HG03439 (cell line): Measurements from ENCODE around the gene ABCF3.

Experiments used
- ATAC-seq: cut with Tn5 transposase; IDR thresholded peaks from one replicate; pipeline ENCODE4 v1.9.1; 2021; ENCODE audit warnings: mild to moderate bottlenecking, moderate library complexity; ENCODE audit not compliant: unreplicated experiment

The ABCF3 gene

GRCh38 chr3:184230081-184230602, 44.1 kb downstream of the ABCF3 start:
- ATAC-seq, result no peak

GRCh38 chr3:184230603-184231528, 44.9 kb downstream of the ABCF3 start:
- ATAC-seq, result no peak

- no peak for ATAC-seq
Observed at GRCh38 chr3:184231671-184232070, 45.7 kb downstream of the ABCF3 start.

GRCh38 chr3:184233127-184233843, 47.3 kb downstream of the ABCF3 start:
- ATAC-seq, result no peak

GRCh38 chr3:184234224-184234623, 48.2 kb downstream of the ABCF3 start:
- no peak for ATAC-seq

- no peak for ATAC-seq
Observed at GRCh38 chr3:184234671-184235380, 48.8 kb downstream of the ABCF3 start.

GRCh38 chr3:184235381-184236032, 49.5 kb downstream of the ABCF3 start:
- ATAC-seq, result no peak

- ATAC-seq, result no peak
Observed at GRCh38 chr3:184236033-184236410, 50.0 kb downstream of the ABCF3 start.

- ATAC-seq, result no peak
Observed at GRCh38 chr3:184236636-184237035, 50.6 kb downstream of the ABCF3 start.

GRCh38 chr3:184237211-184237610, 51.2 kb downstream of the ABCF3 start:
- ATAC-seq, result no peak

- ATAC-seq, result no peak
Observed at GRCh38 chr3:184237807-184238206, 51.8 kb downstream of the ABCF3 start.

GRCh38 chr3:184238246-184238818, 52.3 kb downstream of the ABCF3 start:
- no peak for ATAC-seq

- ATAC-seq, result no peak
Observed at GRCh38 chr3:184239221-184239620, 53.2 kb downstream of the ABCF3 start.

GRCh38 chr3:184239708-184240107, 53.7 kb downstream of the ABCF3 start:
- no peak for ATAC-seq

GRCh38 chr3:184240384-184241140, 54.6 kb downstream of the ABCF3 start:
- ATAC-seq, result no peak

- ATAC-seq, result no peak
Observed at GRCh38 chr3:184241141-184241446, 55.1 kb downstream of the ABCF3 start.

- no peak for ATAC-seq
Observed at GRCh38 chr3:184241447-184242296, 55.7 kb downstream of the ABCF3 start.

- no peak for ATAC-seq
Observed at GRCh38 chr3:184242297-184242685, 56.3 kb downstream of the ABCF3 start.
